GM18907 (cell line): ENCODE data around the gene DAND5.
A peak's percentile ranks its signal among the peaks of the same experiment; 100 is the strongest.

Source experiments
- ATAC-seq: cut with Tn5 transposase; IDR thresholded peaks from one replicate; pipeline ENCODE4 v1.9.1; 2021; ENCODE audit warnings: mild to moderate bottlenecking, moderate library complexity; ENCODE audit not compliant: unreplicated experiment

DAND5 gene, protein sequence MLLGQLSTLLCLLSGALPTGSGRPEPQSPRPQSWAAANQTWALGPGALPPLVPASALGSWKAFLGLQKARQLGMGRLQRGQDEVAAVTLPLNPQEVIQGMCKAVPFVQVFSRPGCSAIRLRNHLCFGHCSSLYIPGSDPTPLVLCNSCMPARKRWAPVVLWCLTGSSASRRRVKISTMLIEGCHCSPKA

DNA sequence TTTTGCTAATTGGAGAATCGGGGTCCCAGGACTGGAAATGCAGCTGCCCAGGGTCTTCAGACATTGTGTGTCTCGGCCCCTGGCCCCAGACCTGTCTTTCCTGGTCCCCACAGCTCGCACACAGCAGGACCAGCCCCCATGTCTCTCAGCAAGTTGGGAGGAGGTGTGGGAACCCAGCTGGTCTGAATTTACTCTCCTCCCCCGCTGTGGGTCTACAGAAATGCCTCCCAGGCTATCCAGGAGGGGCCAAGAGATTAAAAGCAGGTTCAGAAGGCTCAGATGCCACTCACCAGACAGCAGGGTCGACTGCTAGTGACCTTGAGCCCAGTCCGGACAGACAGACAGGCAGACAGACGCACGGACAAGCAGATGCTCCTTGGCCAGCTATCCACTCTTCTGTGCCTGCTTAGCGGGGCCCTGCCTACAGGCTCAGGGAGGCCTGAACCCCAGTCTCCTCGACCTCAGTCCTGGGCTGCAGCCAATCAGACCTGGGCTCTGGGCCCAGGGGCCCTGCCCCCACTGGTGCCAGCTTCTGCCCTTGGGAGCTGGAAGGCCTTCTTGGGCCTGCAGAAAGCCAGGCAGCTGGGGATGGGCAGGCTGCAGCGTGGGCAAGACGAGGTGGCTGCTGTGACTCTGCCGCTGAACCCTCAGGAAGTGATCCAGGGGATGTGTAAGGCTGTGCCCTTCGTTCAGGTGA lies at the start of gene DAND5:
DAND5 (plus strand) TSS at position 285 of the 697 bp plus-strand sequence; CDS start at position 370, 85 bp downstream.
- no peak for ATAC-seq

DNA sequence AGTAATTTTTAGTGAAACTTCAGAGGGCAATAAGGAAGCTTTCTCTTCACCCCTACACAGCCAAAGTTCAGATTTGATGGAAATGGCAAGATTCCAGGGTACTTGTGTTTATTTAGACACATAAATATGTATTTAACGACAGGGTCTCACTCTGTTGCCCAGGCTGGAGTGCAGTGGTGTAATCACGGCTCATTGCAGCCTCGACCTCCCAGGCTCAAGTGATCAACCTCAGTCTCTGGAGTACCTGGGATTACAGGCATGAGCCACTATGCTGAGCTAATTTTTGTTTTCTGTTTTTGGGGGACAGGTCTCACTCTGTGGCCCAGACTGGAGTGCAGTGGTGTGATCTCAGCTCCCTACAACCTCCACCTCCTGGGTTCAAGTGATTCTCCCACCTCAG lies 48.3 kb upstream of the DAND5 start:
- ATAC-seq, result no peak

DNA sequence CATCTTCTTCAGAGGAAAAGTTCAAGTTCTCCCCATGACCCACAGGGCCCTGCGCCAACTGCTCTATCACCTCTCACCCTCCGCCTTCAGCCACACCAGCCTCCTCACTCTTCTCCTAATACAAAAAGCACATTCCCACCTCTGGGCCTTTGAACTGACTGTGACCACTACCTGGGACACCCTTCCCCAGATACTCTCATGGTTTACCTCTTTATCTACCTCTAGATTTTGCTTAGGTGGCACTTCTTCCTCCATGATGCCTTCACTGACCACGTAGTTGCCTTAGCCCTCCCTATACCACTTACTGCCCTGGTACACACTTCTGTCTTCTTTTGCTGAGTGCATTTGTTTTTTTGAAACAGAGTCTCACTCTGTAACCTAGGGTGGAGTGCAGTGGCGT lies 46.4 kb upstream of the DAND5 start:
- ATAC-seq, result no peak

DNA sequence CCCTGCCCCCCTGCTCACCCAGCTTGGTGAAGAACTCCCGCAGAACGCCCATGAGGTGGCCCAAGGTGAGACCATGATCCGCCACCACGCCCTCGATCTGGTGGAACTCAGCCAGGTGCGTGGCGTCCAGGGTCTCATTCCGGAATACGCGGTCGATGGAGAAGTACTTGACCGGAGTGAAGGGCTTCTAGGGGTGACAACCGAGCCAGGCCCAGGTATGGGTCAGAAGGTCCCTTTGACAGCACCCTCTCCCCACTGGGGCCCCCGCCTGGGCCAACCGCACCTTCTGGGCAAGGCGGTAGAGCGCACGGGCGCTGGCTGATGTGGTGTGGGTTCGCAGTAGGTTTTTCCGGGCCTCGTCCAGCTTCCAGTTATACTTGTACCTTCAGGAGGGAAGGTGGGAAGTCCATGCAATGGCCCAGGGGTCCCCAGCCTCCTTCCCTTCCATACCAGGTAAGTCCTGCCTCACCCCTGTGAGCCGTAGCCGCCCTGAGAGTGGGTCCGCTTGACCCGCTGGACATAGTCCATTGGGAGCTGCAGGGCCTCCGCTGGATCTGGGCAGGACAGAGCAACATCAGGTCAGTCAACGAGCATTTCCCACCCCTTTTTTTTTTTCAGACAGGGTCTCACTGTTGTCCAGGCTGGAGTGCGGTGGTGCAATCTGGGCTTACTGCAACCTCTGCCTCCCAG lies 44.6 kb upstream of the DAND5 start:
- ATAC-seq, result no peak

DNA sequence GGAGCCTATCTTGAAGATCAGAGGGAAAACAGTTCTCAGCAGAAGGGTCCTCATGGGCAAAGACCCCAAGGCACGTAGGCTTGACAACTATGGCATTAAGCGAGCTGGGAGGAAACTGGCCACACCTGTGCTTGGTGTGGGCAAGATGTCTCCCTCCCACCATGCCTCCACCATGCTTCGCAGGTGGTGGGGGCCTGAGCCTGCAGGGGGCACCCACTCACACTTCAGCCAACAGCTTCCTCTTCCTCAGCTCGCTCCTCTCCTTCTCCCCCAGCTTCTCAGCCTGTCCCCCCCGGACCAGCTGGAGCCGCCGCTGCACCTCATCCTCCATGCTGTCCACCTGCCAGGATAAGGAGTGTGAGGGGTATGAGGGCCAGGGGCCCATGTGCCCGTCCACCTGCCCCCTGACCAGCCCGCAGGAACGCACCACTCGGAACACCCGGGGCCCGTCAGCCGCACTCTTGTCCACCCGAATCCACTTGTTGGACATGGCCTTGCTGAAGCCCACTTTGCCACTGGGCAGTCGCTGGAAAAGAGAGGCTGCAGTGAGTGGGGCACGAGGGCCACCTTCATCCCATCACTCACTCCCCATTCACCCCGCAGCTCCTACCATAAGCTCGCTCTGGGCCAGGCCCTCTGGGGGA lies 39.3 kb upstream of the DAND5 start:
- ATAC-seq, result no peak

DNA sequence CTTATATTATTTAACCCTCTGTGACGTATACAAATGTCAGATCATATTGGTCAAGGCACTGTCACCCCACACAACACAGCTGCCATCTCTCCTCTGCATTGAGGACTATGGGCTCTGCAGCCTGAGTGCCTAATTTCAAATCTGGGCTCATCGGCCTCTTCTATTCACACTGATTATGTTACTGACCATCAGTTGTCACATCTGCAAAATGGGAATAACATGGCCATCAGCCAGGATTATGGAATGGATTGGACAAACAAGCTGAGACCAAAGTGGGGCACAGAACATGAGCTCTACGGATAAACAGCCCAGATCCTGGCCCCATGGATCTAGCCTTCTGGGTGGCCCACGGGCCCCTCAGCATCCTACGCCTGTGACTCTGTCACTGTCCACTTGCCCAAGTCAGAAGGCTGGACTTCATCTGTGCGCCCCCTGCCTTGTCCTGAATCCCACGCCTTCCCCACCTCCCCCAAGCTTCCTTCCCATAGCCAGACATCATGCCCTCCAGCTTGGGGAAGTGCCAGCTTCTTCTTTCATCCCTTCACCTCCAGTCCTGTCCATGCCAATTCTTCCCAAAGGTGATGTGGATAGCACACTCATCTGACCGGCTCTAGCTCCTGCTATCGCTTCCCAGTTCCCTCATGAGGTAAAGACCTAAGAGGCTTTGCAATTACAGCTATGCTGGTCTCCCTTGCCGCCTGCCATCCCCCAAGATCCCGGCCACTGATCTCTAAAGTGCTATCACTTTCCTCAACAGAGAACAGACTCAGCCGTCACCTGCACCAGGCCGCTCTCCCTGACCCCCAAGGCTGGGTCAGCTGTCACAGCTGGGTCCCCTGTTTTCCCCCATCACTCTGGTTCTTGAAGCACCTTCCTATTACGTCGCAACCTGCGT lies 36.7 kb upstream of the DAND5 start:
- ATAC-seq, result no peak

DNA sequence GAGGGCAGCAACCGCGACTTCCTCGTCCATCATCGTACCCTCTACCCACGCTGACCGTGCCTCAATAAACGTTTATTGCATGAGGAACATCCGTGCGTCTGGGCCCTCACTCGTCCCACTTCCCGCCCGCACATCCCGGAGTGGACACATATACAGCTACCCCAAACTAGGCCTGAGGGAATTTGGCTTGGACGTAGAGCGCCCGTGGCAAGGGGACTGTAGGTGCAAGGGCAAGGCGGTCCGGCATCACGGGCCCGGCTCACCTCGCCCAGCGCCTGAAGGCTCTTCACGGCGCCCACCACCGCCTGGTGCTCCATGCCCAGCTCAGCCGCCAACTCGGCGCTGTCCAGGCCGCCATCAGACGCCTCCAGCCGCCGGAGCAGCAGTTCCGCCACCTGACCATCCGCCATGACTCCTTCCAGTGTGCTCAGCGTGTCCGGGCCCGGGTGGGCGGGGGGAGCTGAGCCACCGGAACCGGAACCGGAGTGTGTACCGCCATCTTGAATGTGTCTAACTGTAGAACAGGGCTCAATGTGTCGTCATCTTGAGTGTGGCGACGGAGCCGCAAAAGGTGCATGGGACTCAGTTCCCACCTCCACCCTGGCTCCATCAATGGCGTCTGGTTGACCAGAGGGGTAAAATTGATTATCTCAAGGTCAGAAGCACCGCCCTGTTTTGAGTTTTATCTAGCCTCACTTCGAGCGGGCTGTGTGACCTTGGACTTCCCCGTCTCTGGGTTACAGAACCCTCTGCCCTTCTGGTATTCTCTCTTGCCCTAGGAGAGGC lies 35.9 kb upstream of the DAND5 start, which contains the start of gene FARSA:
FARSA (minus strand) TSS at position 425 of the 786 bp plus-strand sequence; CDS start at position 410, 15 bp downstream.
- peak; percentile 48 for ATAC-seq

DNA sequence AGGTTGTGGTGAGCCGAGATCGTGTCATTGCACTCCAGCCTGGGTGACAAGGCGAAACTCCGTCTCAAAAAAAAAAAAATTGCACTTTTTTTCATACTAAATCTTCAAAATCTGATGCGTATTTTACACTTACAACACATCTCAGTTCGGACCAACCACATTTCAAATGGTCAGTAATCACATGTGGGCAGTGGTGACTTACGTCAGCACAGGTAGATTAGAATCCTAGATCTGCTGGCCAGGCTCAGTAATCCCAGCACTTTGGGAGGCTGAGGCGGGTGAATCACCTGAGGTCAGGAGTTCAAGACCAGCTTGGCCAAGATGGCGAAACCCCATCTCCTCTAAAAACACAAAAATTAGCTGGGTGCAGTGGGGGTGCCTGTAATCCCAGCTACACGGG lies 34.3 kb upstream of the DAND5 start:
- ATAC-seq, result no peak

DNA sequence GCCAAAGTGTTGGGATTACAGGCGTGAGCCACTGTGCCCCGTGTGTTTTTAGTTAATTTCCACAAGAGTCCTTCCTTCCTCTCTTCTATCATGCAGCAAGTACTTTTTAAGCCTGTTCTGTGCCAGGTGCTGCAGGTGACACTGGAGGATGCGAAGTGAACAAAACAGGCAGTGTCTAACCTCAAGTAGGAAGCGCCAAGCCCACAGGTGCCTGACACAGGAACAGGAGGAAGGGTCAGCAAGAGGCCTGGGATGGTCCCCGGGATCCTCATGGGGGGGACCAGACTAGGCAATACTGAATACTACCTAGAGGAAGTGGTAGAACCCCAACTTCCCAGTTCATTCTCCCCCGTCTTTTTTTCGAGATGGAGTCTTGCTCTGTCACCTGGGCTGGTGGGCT lies 32.8 kb upstream of the DAND5 start:
- no peak for ATAC-seq

DNA sequence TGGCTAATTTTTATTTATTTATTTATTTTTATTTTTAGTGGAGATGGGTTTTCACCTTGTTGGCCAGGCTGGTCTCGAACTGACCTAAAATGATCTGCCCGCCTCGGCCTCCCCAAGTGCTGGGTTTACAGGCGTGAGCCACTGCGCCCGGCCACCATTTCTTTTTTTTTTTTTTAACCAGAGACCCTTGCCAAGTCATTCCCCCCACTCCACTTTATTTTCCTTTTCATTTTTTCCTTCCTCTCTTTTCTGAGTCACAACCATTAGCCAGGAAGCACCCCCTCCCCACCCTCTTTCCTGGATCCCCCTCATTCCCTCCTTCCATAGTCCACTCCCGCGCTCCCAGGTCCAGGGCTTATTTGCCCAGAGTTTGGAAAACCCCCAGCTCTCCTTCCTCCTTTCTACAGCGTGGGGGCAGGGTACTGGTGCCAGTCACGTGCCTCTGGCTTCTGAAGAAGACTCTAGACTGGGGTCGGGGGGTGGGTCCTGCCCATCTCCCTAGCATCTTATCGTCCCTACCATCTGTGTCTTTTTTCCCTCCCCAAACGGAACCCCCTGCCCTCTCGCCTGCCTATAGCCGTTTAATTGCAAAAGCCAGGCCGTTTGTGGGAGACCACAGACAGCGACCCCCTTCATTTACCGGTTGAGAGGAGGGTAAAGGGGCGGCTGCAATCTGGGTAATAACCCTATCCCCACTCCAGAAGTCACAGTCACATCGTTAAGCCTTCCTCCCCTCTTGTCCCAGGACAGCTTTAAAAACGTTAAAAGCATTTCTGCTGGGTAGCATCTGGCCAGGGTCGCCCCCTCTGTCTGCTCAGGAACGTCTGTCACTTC lies 32.1 kb upstream of the DAND5 start:
- no peak for ATAC-seq

DNA sequence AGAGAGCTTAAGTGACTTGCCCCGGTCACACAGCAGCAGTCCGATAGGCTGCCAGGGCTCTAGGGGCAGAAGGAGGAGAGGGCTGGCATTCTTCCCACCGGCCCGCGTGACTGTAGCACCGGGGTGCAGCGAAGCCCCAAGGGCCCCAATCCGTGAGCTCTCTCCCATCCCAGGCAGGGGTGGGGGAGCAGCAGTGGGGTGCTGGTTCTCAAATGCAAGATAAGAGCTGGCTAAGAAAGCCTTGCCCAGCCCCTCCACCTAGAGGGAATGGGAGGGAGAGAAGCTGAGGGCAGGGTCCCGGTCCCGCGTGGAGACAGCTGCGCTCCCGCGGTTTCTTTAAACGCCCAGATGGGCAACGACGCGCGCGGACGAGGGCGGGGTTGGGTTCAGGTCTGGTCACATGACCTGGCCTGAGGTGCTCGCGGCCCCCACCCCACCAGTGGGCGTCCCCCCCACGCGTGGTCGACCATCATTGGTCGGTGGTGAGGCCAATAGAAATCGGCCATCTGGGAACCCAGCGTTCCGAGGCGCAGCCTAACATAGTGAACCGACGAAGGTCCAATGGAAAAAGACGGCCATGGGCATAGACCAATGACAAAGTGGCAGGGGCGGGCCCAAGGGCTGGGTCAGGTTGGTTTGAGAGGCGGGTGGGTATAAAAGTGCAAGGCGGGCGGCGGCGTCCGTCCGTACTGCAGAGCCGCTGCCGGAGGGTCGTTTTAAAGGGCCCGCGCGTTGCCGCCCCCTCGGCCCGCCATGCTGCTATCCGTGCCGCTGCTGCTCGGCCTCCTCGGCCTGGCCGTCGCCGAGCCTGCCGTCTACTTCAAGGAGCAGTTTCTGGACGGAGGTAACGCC lies 31.2 kb upstream of the DAND5 start, which contains the start of gene CALR:
CALR (plus strand) TSS at position 683 of the 852 bp plus-strand sequence; CDS start at position 754, 71 bp downstream.
- peak; percentile 83 for ATAC-seq

DNA sequence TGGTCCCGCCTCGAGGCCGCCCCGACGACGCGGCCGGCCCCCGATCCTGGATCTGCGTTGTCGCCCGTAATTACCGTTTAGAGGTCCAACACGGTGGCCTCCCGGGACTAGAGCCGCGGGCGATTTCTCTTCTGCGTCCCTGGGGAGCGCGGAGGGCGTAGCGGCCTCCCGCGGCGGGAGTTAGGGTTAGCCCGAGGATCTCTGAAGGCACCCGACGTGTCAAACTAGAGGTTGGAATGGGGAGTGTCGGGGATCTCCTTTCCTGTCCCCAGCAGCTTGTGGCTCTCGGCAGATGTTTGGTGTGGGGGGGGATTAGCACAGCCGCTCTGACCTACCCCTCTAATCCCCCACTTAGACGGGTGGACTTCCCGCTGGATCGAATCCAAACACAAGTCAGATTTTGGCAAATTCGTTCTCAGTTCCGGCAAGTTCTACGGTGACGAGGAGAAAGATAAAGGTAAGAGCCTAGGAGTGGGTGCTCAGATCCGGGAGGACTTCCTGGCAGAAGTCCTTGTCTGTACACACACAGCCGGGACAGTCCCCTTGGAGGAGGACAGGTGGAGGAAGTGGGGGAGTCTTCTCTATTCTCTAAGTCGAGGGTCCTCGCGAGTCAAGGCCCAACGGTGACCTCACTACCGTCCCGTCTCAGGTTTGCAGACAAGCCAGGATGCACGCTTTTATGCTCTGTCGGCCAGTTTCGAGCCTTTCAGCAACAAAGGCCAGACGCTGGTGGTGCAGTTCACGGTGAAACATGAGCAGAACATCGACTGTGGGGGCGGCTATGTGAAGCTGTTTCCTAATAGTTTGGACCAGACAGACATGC lies 30.4 kb upstream of the DAND5 start:
- ATAC-seq, result peak; percentile 6

DNA sequence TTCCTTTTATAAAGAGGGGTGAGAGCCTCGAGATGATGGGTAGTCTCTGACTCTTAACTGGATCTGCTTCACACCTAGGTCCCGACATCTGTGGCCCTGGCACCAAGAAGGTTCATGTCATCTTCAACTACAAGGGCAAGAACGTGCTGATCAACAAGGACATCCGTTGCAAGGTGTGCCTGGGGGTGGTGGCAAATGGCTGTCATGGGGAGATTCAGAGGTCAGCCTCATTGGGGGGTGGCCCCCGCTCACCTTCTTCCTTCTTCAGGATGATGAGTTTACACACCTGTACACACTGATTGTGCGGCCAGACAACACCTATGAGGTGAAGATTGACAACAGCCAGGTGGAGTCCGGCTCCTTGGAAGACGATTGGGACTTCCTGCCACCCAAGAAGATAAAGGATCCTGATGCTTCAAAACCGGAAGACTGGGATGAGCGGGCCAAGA lies 29.4 kb upstream of the DAND5 start:
- no peak for ATAC-seq

DNA sequence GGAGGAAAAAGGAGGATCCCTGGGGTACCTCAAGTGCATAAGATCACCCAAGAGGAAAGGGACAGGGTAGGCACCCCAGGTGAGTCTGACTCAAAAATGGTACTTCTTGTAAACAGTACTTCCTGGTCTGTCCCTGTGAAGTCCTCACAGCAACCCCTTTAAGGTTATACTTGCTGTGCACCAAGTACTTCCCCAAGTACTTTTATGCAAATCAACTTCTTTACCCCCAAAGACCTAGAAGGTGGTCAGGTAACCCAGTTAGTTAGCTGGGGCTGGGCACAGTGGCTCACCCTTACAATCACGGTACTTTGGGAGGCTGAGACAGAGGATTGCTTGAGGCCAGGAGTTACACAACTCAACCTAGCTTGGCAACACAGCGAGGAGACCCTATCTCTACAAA lies 28.5 kb upstream of the DAND5 start:
- no peak for ATAC-seq

DNA sequence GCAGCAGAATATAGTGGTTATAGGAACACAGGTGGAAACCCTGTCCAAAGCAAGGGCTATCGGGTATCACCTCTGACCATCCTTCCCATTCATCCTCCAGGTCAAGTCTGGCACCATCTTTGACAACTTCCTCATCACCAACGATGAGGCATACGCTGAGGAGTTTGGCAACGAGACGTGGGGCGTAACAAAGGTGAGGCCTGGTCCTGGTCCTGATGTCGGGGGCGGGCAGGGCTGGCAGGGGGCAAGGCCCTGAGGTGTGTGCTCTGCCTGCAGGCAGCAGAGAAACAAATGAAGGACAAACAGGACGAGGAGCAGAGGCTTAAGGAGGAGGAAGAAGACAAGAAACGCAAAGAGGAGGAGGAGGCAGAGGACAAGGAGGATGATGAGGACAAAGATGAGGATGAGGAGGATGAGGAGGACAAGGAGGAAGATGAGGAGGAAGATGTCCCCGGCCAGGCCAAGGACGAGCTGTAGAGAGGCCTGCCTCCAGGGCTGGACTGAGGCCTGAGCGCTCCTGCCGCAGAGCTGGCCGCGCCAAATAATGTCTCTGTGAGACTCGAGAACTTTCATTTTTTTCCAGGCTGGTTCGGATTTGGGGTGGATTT lies 25.8 kb upstream of the DAND5 start:
- ATAC-seq, result no peak

DNA sequence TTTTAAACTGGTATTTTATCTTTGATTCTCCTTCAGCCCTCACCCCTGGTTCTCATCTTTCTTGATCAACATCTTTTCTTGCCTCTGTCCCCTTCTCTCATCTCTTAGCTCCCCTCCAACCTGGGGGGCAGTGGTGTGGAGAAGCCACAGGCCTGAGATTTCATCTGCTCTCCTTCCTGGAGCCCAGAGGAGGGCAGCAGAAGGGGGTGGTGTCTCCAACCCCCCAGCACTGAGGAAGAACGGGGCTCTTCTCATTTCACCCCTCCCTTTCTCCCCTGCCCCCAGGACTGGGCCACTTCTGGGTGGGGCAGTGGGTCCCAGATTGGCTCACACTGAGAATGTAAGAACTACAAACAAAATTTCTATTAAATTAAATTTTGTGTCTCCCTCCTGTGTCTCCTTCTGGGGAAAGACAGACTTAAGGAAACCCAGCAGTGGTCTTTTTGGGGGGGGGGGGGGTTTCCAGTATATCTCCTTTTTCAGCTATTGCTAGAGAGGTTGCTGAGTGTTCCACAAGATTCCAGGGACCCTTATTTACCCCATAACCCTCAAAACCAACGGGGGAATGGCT lies 25.2 kb upstream of the DAND5 start:
- no peak for ATAC-seq
